Uterus (tissue), 2 donors: Measurements from ENCODE around the gene CSF1R.

Experiments
- CTCF ChIP-seq, 4 experiments: fragments of 200-600 bp in 2 of 4; fragments of 450-650 bp in 2 of 4; sonication (generic) in 2 of 4; IDR thresholded peaks; one replicate each; pipeline ENCODE4 v1.5.1; 2016 to 2019; ENCODE audit warnings: antibody characterized with exemption in 4 of 4, mild to moderate bottlenecking in 2 of 4, moderate library complexity in 1 of 4
- POLR2A ChIP-seq, 2 donors: fragments of 450-650 bp; IDR thresholded peaks; one replicate each; pipeline ENCODE4 v1.6.1; 2016; ENCODE audit warnings: antibody characterized with exemption in 2 of 2, mild to moderate bottlenecking in 1 of 2, moderate library complexity in 1 of 2

- TF ChIP-seq CTCF (IDR thresholded peaks at IDR 0.05) (no peak), POLR2A (IDR thresholded peaks at IDR 0.05) (no peak)
Observed at GRCh38 chr5:150106674-150107426, 20.5 kb upstream of the CSF1R start.
